ENCODE measurements around the gene ITGB4. TPM values are rescaled to one million over a fixed set of nuclear protein-coding genes. Genes with fewer than 3 reads are reported as not detected.

The ITGB4 gene
- total and polyA plus RNA-seq, 2 of the 13 experiments (the other 11 are each of a cell fraction or from before 2014, with no cell fraction given): 6.9 to 14.5 TPM

DNA sequence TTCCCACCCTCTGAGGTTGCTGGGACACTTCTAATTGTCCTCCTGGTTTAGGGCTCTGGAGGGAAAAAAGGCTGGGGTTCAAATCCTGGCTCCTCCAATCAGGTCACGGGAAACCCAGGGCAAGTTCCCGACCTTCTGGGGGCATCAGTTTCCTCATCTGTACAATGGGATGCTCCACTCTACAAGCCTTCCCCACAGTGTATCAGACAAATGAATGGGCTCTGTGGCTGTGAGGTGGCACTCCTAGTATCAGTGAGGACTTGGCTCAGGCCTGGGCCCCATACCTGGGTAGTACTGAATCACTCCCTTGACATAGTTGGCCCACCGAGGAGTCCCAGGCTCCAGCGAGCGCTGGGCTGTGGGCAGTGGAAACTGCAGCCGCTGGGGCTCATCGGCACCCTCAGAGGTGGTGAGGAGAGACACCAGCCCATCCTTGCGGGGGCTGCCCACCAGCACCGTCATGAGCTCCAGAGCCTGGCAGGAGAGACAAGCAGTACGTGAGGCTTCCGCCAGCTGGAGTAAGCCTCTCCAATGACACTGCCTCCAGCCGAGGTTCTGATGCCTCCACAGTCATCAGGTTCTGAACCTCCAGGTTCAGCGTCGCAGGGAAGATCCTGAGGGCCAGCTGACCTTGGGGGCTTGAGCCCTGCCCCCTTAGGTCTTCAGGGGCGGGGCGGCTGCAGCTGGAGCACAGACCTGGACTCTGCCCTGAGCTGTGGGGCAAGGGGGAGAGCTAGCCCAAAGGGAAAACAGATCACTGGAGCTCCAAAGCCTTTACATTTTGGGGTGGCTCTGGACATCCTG is 42.6 kb downstream of the ITGB4 start (continued):
- TF ChIP-seq, protein P1, sequence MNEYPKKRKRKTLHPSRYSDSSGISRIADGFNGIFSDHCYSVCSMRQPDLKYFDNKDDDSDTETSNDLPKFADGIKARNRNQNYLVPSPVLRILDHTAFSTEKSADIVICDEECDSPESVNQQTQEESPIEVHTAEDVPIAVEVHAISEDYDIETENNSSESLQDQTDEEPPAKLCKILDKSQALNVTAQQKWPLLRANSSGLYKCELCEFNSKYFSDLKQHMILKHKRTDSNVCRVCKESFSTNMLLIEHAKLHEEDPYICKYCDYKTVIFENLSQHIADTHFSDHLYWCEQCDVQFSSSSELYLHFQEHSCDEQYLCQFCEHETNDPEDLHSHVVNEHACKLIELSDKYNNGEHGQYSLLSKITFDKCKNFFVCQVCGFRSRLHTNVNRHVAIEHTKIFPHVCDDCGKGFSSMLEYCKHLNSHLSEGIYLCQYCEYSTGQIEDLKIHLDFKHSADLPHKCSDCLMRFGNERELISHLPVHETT (CRISPR knock-in tag; conservative IDR thresholded peaks at IDR 0.05): no peak
- TF ChIP-seq, protein P2, sequence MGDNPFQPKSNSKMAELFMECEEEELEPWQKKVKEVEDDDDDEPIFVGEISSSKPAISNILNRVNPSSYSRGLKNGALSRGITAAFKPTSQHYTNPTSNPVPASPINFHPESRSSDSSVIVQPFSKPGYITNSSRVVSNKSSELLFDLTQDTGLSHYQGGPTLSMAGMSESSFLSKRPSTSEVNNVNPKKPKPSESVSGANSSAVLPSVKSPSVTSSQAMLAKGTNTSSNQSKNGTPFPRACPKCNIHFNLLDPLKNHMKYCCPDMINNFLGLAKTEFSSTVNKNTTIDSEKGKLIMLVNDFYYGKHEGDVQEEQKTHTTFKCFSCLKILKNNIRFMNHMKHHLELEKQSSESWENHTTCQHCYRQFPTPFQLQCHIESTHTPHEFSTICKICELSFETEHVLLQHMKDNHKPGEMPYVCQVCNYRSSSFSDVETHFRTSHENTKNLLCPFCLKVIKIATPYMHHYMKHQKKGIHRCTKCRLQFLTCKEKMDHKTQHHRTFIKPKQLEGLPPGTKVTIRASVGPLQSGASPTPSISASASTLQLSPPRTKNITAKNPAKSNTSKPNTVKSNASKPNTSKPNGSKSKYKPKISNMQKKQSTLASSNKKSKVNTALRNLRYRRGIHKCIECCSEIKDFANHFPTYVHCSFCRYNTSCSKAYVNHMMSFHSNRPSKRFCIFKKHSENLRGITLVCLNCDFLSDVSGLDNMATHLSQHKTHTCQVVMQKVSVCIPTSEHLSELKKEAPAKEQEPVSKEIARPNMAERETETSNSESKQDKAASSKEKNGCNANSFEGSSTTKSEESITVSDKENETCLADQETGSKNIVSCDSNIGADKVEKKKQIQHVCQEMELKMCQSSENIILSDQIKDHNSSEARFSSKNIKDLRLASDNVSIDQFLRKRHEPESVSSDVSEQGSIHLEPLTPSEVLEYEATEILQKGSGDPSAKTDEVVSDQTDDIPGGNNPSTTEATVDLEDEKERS (CRISPR knock-in tag; IDR thresholded peaks at IDR 0.05): no peak
- peak; percentile 76 for TF ChIP-seq RXRB (CRISPR knock-in tag; IDR thresholded peaks at IDR 0.05; ENCODE audit: borderline replicate concordance)
- TF ChIP-seq KLF13 (CRISPR knock-in tag; IDR thresholded peaks at IDR 0.05): no peak
- TF ChIP-seq ZNF124 (CRISPR knock-in tag; IDR thresholded peaks at IDR 0.05): peak; percentile 63; the same call in 1 of the 2 replicates
- TF ChIP-seq, protein P3, sequence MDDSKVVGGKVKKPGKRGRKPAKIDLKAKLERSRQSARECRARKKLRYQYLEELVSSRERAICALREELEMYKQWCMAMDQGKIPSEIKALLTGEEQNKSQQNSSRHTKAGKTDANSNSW (CRISPR knock-in tag; IDR thresholded peaks at IDR 0.05; ENCODE audit: borderline replicate concordance): no peak; the same call in 1 of the 2 replicates
- no peak for TF ChIP-seq LCORL (IDR thresholded peaks at IDR 0.05)
- TF ChIP-seq LCORL (CRISPR knock-in tag; IDR thresholded peaks at IDR 0.05): peak; percentile 92
- TF ChIP-seq, protein P4, sequence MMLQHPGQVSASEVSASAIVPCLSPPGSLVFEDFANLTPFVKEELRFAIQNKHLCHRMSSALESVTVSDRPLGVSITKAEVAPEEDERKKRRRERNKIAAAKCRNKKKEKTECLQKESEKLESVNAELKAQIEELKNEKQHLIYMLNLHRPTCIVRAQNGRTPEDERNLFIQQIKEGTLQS (CRISPR knock-in tag; IDR thresholded peaks at IDR 0.05): no peak
- TF ChIP-seq TEAD3 (CRISPR knock-in tag; optimal IDR thresholded peaks at IDR 0.05; ENCODE audit: borderline replicate concordance): peak; percentile 59
- TF ChIP-seq ZNF33B (CRISPR knock-in tag; IDR thresholded peaks at IDR 0.05): no peak; the same call in 1 of the 2 replicates
- TF ChIP-seq, protein P5, sequence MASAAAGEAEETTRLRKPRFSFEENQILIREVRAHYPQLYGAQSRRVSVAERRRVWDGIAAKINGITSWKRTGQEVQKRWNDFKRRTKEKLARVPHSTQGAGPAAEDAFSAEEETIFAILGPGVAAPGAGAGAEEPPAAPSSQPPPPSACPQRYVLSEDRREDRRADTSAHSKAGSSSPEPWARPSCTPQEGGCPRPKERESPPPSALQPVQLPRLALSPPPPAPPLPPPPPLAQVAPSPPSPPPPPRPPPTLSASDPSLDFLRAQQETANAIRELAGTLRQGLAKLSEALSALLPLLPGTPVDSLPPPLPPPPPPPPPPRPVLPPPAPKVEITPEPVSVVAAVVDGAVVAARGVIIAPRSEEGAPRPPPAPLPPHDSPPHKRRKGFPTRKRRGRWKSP (CRISPR knock-in tag; IDR thresholded peaks at IDR 0.05): no peak
- TF ChIP-seq ZFP41 (CRISPR knock-in tag; IDR thresholded peaks at IDR 0.05; ENCODE audit: borderline replicate concordance): no peak
- TF ChIP-seq PCBP2 (optimal IDR thresholded peaks at IDR 0.05; ENCODE audit: low read depth, low read length, poor library complexity, severe bottlenecking): no peak
- TF ChIP-seq ZNF749 (CRISPR knock-in tag; IDR thresholded peaks at IDR 0.05; ENCODE audit: borderline replicate concordance): no peak
- TF ChIP-seq, protein P6, sequence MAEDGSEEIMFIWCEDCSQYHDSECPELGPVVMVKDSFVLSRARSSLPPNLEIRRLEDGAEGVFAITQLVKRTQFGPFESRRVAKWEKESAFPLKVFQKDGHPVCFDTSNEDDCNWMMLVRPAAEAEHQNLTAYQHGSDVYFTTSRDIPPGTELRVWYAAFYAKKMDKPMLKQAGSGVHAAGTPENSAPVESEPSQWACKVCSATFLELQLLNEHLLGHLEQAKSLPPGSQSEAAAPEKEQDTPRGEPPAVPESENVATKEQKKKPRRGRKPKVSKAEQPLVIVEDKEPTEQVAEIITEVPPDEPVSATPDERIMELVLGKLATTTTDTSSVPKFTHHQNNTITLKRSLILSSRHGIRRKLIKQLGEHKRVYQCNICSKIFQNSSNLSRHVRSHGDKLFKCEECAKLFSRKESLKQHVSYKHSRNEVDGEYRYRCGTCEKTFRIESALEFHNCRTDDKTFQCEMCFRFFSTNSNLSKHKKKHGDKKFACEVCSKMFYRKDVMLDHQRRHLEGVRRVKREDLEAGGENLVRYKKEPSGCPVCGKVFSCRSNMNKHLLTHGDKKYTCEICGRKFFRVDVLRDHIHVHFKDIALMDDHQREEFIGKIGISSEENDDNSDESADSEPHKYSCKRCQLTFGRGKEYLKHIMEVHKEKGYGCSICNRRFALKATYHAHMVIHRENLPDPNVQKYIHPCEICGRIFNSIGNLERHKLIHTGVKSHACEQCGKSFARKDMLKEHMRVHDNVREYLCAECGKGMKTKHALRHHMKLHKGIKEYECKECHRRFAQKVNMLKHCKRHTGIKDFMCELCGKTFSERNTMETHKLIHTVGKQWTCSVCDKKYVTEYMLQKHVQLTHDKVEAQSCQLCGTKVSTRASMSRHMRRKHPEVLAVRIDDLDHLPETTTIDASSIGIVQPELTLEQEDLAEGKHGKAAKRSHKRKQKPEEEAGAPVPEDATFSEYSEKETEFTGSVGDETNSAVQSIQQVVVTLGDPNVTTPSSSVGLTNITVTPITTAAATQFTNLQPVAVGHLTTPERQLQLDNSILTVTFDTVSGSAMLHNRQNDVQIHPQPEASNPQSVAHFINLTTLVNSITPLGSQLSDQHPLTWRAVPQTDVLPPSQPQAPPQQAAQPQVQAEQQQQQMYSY (CRISPR knock-in tag; IDR thresholded peaks at IDR 0.05): no peak
- TF ChIP-seq ZNF264 (CRISPR knock-in tag; IDR thresholded peaks at IDR 0.05): peak; percentile 91; the same call in 1 of the 2 replicates
- no peak for TF ChIP-seq KDM5A (IDR thresholded peaks at IDR 0.05; ENCODE audit: borderline replicate concordance, low read length)
- TF ChIP-seq HHEX (CRISPR knock-in tag; IDR thresholded peaks at IDR 0.05): no peak
